Astrocyte (in vitro differentiated cells and primary cell): ENCODE results near the gene ROBO2. TPM values are rescaled to one million over a fixed set of nuclear protein-coding genes. Genes with fewer than 3 reads are reported as not detected.

Experiments used
- DNase-seq: peaks from one replicate; pipeline ENCODE4 v3.0.0-alpha.2; 2010; ENCODE audit warnings: low read depth
- FAIRE-seq: peaks from 2 replicates; lab custom pipeline; 2011; peaks lifted over from hg19 to GRCh38; lab: Jason Lieb, UNC
- H2AFZ ChIP-seq: 2 replicates; pipeline ENCODE4 v1.6.0; 2012; ENCODE audit warnings: low read depth, low read length, inconsistent platforms
- H3K27ac ChIP-seq: 2 replicates; pipeline ENCODE4 v1.5.1; 2011; ENCODE audit warnings: low read depth, low read length, inconsistent platforms
- H3K27me3 ChIP-seq: 2 replicates; pipeline ENCODE4 v1.6.0; 2011; ENCODE audit warnings: low read length, inconsistent platforms; ENCODE audit not compliant: insufficient read depth
- H3K36me3 ChIP-seq: 2 replicates; pipeline ENCODE4 v1.5.1; 2011; ENCODE audit warnings: low read length, inconsistent platforms; ENCODE audit not compliant: insufficient read depth
- H3K4me1 ChIP-seq: 2 replicates; pipeline ENCODE4 v1.5.1; 2011; ENCODE audit warnings: low read length, inconsistent platforms; ENCODE audit not compliant: insufficient read depth
- H3K4me2 ChIP-seq: 2 replicates; pipeline ENCODE4 v1.6.0; 2012; ENCODE audit warnings: low read length, inconsistent platforms
- H3K4me3 ChIP-seq: 2 replicates; pipeline ENCODE4 v1.5.1; 2011; ENCODE audit warnings: low read depth, mild to moderate bottlenecking, low read length, inconsistent platforms; ENCODE audit not compliant: insufficient read depth
- H3K79me2 ChIP-seq: 2 replicates; pipeline ENCODE4 v1.6.0; 2012; ENCODE audit warnings: mild to moderate bottlenecking, low read length, inconsistent platforms; ENCODE audit not compliant: insufficient read depth
- H3K9ac ChIP-seq: 2 replicates; pipeline ENCODE4 v1.6.0; 2012; ENCODE audit warnings: mild to moderate bottlenecking, low read length, inconsistent platforms
- H3K9me3 ChIP-seq: 2 replicates; pipeline ENCODE4 v1.5.1; 2012; ENCODE audit warnings: low read depth, mild to moderate bottlenecking, low read length, inconsistent platforms; ENCODE audit not compliant: insufficient read depth
- H4K20me1 ChIP-seq: 2 replicates; pipeline ENCODE4 v1.6.0; 2012; ENCODE audit warnings: low read length, inconsistent platforms; ENCODE audit not compliant: insufficient read depth
- H3K27ac Mint-ChIP-seq: one replicate; pipeline ENCODE4 v1.8.0; 2021; ENCODE audit warnings: mild to moderate bottlenecking, mixed read lengths; ENCODE audit not compliant: unreplicated experiment
- H3K27me3 Mint-ChIP-seq: one replicate; pipeline ENCODE4 v1.8.0; 2021; ENCODE audit warnings: low read depth, mixed read lengths; ENCODE audit not compliant: unreplicated experiment
- H3K36me3 Mint-ChIP-seq: one replicate; pipeline ENCODE4 v1.8.0; 2021; ENCODE audit warnings: low read depth, mixed read lengths; ENCODE audit not compliant: unreplicated experiment
- H3K4me1 Mint-ChIP-seq: one replicate; pipeline ENCODE4 v1.8.0; 2021; ENCODE audit warnings: low read depth, mixed read lengths; ENCODE audit not compliant: unreplicated experiment
- H3K4me3 Mint-ChIP-seq: one replicate; pipeline ENCODE4 v1.8.0; 2021; ENCODE audit warnings: mild to moderate bottlenecking, moderate library complexity, mixed read lengths; ENCODE audit not compliant: unreplicated experiment
- H3K9me3 Mint-ChIP-seq: one replicate; pipeline ENCODE4 v1.8.0; 2021; ENCODE audit warnings: mild to moderate bottlenecking, mixed read lengths; ENCODE audit not compliant: unreplicated experiment
- CTCF ChIP-seq: IDR thresholded peaks from 2 replicates; pipeline ENCODE4 v1.5.1; 2011; ENCODE audit warnings: low read depth, mild to moderate bottlenecking, inconsistent platforms, low read length, moderate library complexity; ENCODE audit not compliant: insufficient read depth
- EZH2 ChIP-seq: IDR thresholded peaks from 2 replicates; pipeline ENCODE4 v1.6.1; 2012; ENCODE audit warnings: mild to moderate bottlenecking, low read length, inconsistent platforms; ENCODE audit not compliant: insufficient read depth
- total RNA-seq: library from RNA; stranded (reverse); gene quantifications from 2 replicates; pipeline ENCODE4 v1.2.1, GENCODE V29; 2021

Gene ROBO2
- total RNA-seq, 1 donor from 2014 or later: 1.4 TPM

GRCh38 chr3:77038930-77039605 is 831 bp upstream of the ROBO2 start:
- peak overlapping the region; percentile 94 for H3K4me2 ChIP-seq
- DNase-seq (peak; percentile 12), FAIRE-seq (no peak)
- peak overlapping the region; percentile 88 for H2AFZ ChIP-seq
- Mint-ChIP-seq H3K9me3 (no peaks in the 10 kb centered on the region), H3K36me3 (no peaks in the 10 kb centered on the region), H3K27ac (no peak overlapping the region), H3K27me3 (peaks cover 10% of the 10 kb centered on the region), H3K4me3 (peak overlapping the region; percentile 87), H3K4me1 (peaks cover 4% of the 10 kb centered on the region)
- no peaks in the 10 kb centered on the region for H3K79me2 ChIP-seq
- TF ChIP-seq CTCF (no peak), EZH2 (no peak)
- H3K4me1 ChIP-seq: peaks cover 8% of the 10 kb centered on the region
- no peaks in the 10 kb centered on the region for H3K36me3 ChIP-seq
- no peaks in the 10 kb centered on the region for H3K9me3 ChIP-seq
- no peaks in the 10 kb centered on the region for H4K20me1 ChIP-seq
- H3K9ac ChIP-seq: peak overlapping the region; percentile 69
- H3K4me3 ChIP-seq: peak overlapping the region; percentile 64
- H3K27ac ChIP-seq: no peak overlapping the region
- H3K27me3 ChIP-seq: peaks cover 21% of the 10 kb centered on the region

GRCh38 chr3:77040216-77040615 is 317 bp downstream of the ROBO2 start:
- peak overlapping the region; percentile 78 for H3K4me3 Mint-ChIP-seq
- Histone ChIP-seq H3K4me1 (peaks cover 8% of the 10 kb centered on the region), H4K20me1 (no peaks in the 10 kb centered on the region), H3K79me2 (no peaks in the 10 kb centered on the region), H3K9me3 (no peaks in the 10 kb centered on the region), H3K36me3 (no peaks in the 10 kb centered on the region), H3K27me3 (peaks cover 21% of the 10 kb centered on the region), H3K4me3 (peak overlapping the region; percentile 64), H3K9ac (peak overlapping the region; percentile 69), H3K4me2 (peak overlapping the region; percentile 94), H3K27ac (no peak overlapping the region), H2AFZ (peak overlapping the region; percentile 88)
- peaks cover 10% of the 10 kb centered on the region for H3K27me3 Mint-ChIP-seq
- H3K36me3 Mint-ChIP-seq: no peaks in the 10 kb centered on the region
- TF ChIP-seq EZH2: no peak
- no peak for TF ChIP-seq CTCF
- H3K9me3 Mint-ChIP-seq: no peaks in the 10 kb centered on the region
- DNase-seq (no peak), FAIRE-seq (no peak)
- no peak overlapping the region for H3K27ac Mint-ChIP-seq
- peaks cover 4% of the 10 kb centered on the region for H3K4me1 Mint-ChIP-seq

GRCh38 chr3:77040926-77041722 is 1.2 kb downstream of the ROBO2 start:
- no peaks in the 10 kb centered on the region for H3K9me3 ChIP-seq
- H3K36me3 ChIP-seq: no peaks in the 10 kb centered on the region
- no peak overlapping the region for H3K27ac ChIP-seq
- H3K27me3 ChIP-seq: peaks cover 21% of the 10 kb centered on the region
- Mint-ChIP-seq H3K27me3 (peaks cover 10% of the 10 kb centered on the region), H3K4me1 (peaks cover 4% of the 10 kb centered on the region), H3K9me3 (no peaks in the 10 kb centered on the region), H3K27ac (no peak overlapping the region), H3K36me3 (no peaks in the 10 kb centered on the region), H3K4me3 (peak overlapping the region; percentile 78)
- no peaks in the 10 kb centered on the region for H4K20me1 ChIP-seq
- TF ChIP-seq EZH2 (no peak), CTCF (no peak)
- no peaks in the 10 kb centered on the region for H3K79me2 ChIP-seq
- peak overlapping the region; percentile 94 for H3K4me2 ChIP-seq
- H3K4me3 ChIP-seq: peak overlapping the region; percentile 14
- no peak for DNase-seq
- peaks cover 8% of the 10 kb centered on the region for H3K4me1 ChIP-seq
- no peak overlapping the region for H2AFZ ChIP-seq
- no peak overlapping the region for H3K9ac ChIP-seq
- no peak for FAIRE-seq
